Karpas-422 (cell line): ENCODE results near the gene IL10. TPM values are rescaled to one million over a fixed set of nuclear protein-coding genes. Genes with fewer than 3 reads are reported as not detected.
"Not testable (repeated sequence)": the region's sequence is repeated elsewhere in the genome, so short reads cannot be mapped to it uniquely, and the experiment has no call there.

ENCODE experiments used
- DNase-seq: peaks from one replicate; pipeline ENCODE4 v3.0.0-alpha.2; 2015
- H2AFZ ChIP-seq: fragments of 200-600 bp; sonication (generic); 2 replicates; pipeline ENCODE4 v1.6.1; 2014; ENCODE audit warnings: antibody characterized with exemption, low read length, mixed read lengths
- H3K27ac ChIP-seq: fragments of 200-600 bp; sonication (generic); 2 replicates; pipeline ENCODE4 v1.5.1; 2014; ENCODE audit warnings: mild to moderate bottlenecking, low read length, moderate library complexity
- H3K27me3 ChIP-seq: fragments of 200-600 bp; sonication (generic); 2 replicates; pipeline ENCODE4 v1.6.1; 2014; ENCODE audit warnings: low read length, mixed read lengths
- H3K36me3 ChIP-seq: fragments of 200-600 bp; sonication (generic); 2 replicates; pipeline ENCODE4 v1.6.1; 2014; ENCODE audit warnings: low read length, mixed read lengths; ENCODE audit not compliant: insufficient read depth
- H3K4me1 ChIP-seq: fragments of 200-600 bp; sonication (generic); 2 replicates; pipeline ENCODE4 v1.6.1; 2014; ENCODE audit warnings: mild to moderate bottlenecking, low read length, mixed read lengths
- H3K4me2 ChIP-seq: fragments of 200-600 bp; sonication (generic); 2 replicates; pipeline ENCODE4 v1.6.1; 2014; ENCODE audit warnings: low read length, low read depth, mild to moderate bottlenecking; ENCODE audit not compliant: poor library complexity, severe bottlenecking
- H3K4me3 ChIP-seq: fragments of 200-600 bp; sonication (generic); 2 replicates; pipeline ENCODE4 v1.5.1; 2014; ENCODE audit warnings: mild to moderate bottlenecking, antibody characterized with exemption, low read length, mixed read lengths
- H3K79me2 ChIP-seq: fragments of 200-600 bp; sonication (generic); 2 replicates; pipeline ENCODE4 v1.6.1; 2014; ENCODE audit warnings: mild to moderate bottlenecking, low read length, mixed read lengths
- H3K9ac ChIP-seq: fragments of 200-600 bp; sonication (generic); 2 replicates; pipeline ENCODE4 v1.6.0; 2014; ENCODE audit warnings: low read length
- H3K9me2 ChIP-seq: fragments of 200-600 bp; sonication (generic), shearing (Covaris generic); replicated peaks from 2 replicates; pipeline ENCODE4 v1.6.0; 2014; ENCODE audit warnings: mild to moderate bottlenecking, low read length, moderate library complexity; ENCODE audit not compliant: insufficient read depth
- H3K9me3 ChIP-seq: fragments of 300-700, 200-600 bp; sonication (generic); 2 replicates; pipeline ENCODE4 v1.6.1; 2014; ENCODE audit warnings: low read length, mixed read lengths
- H4K20me1 ChIP-seq: fragments of 200-600 bp; sonication (generic); 2 replicates; pipeline ENCODE4 v1.6.1; 2014; ENCODE audit warnings: mild to moderate bottlenecking, antibody characterized with exemption, low read length, low read depth; ENCODE audit not compliant: insufficient read depth
- total RNA-seq: library from RNA; depleted of rRNA; stranded (reverse); fragments of >200 nt; shearing (Covaris generic); gene quantifications from 2 replicates; pipeline ENCODE4 v1.2.3, GENCODE V29; 2014; ENCODE audit warnings: low replicate concordance

The IL10 gene
- total RNA-seq, 1 experiment from 2014 or later = not detected

- Histone ChIP-seq H3K9ac (no peak overlapping the region), H2AFZ (no peak overlapping the region), H3K27me3 (no peaks in the 10 kb centered on the region), H3K79me2 (no peaks in the 10 kb centered on the region), H3K27ac (no peak overlapping the region), H3K36me3 (no peaks in the 10 kb centered on the region), H3K4me3 (no peak overlapping the region), H3K9me3 (no peaks in the 10 kb centered on the region), H3K4me1 (no peaks in the 10 kb centered on the region), H3K4me2 (no peak overlapping the region), H3K9me2 (no peaks in the 10 kb centered on the region), H4K20me1 (no peaks in the 10 kb centered on the region)
- DNase-seq = no peak
These were observed 5.9 kb downstream of the IL10 start for GRCh38 chr1:206766251-206766856.

GRCh38 chr1:206765771-206766170 lies 6.5 kb downstream of the IL10 start:
- H3K27me3 ChIP-seq, H3K4me3 ChIP-seq, H4K20me1 ChIP-seq, H3K27ac ChIP-seq, H2AFZ ChIP-seq, DNase-seq, H3K9me2 ChIP-seq, H3K79me2 ChIP-seq, H3K9me3 ChIP-seq, H3K4me2 ChIP-seq, H3K4me1 ChIP-seq, H3K36me3 ChIP-seq, H3K9ac ChIP-seq: not testable (repeated sequence)

- not testable (repeated sequence) for H3K9me3 ChIP-seq, H3K4me1 ChIP-seq, H3K9ac ChIP-seq, H2AFZ ChIP-seq, DNase-seq, H3K36me3 ChIP-seq, H3K27me3 ChIP-seq, H3K79me2 ChIP-seq, H3K4me3 ChIP-seq, H3K27ac ChIP-seq, H4K20me1 ChIP-seq, H3K4me2 ChIP-seq, H3K9me2 ChIP-seq
These were observed 9.4 kb downstream of the IL10 start for GRCh38 chr1:206762741-206763364.

GRCh38 chr1:206761159-206761768 lies 11.0 kb downstream of the IL10 start:
- H3K36me3 ChIP-seq = no peaks in the 10 kb centered on the region

GRCh38 chr1:206760590-206760989 lies 11.7 kb downstream of the IL10 start:
- no peak for DNase-seq
- no peaks in the 10 kb centered on the region for H3K27me3 ChIP-seq
- no peaks in the 10 kb centered on the region for H3K36me3 ChIP-seq
- H3K4me1 ChIP-seq = no peaks in the 10 kb centered on the region
- H3K4me2 ChIP-seq = no peak overlapping the region
- no peaks in the 10 kb centered on the region for H3K9me2 ChIP-seq
- H3K9me3 ChIP-seq = no peaks in the 10 kb centered on the region
- no peaks in the 10 kb centered on the region for H4K20me1 ChIP-seq
- no peak overlapping the region for H3K4me3 ChIP-seq
- no peaks in the 10 kb centered on the region for H3K79me2 ChIP-seq
- no peak overlapping the region for H3K9ac ChIP-seq
- no peak overlapping the region for H2AFZ ChIP-seq
- no peak overlapping the region for H3K27ac ChIP-seq

More at GRCh38 chr1:206761159-206761768, 11.0 kb downstream of the IL10 start:
- H3K9ac ChIP-seq = no peak overlapping the region
- no peak overlapping the region for H3K27ac ChIP-seq
- no peaks in the 10 kb centered on the region for H4K20me1 ChIP-seq
- H2AFZ ChIP-seq = no peak overlapping the region
- no peak for DNase-seq
- H3K27me3 ChIP-seq = no peaks in the 10 kb centered on the region
- no peaks in the 10 kb centered on the region for H3K79me2 ChIP-seq
- no peaks in the 10 kb centered on the region for H3K4me1 ChIP-seq
- no peak overlapping the region for H3K4me2 ChIP-seq
- H3K4me3 ChIP-seq = no peak overlapping the region
- H3K9me3 ChIP-seq = no peaks in the 10 kb centered on the region
- H3K9me2 ChIP-seq = no peaks in the 10 kb centered on the region

GRCh38 chr1:206757524-206758266 lies 14.6 kb downstream of the IL10 start:
- no peaks in the 10 kb centered on the region for H3K79me2 ChIP-seq
- H3K9me3 ChIP-seq = no peaks in the 10 kb centered on the region
- H3K4me3 ChIP-seq = no peak overlapping the region
- H3K4me2 ChIP-seq = no peak overlapping the region
- DNase-seq = no peak
- H4K20me1 ChIP-seq = no peaks in the 10 kb centered on the region
- no peaks in the 10 kb centered on the region for H3K36me3 ChIP-seq
- H3K27ac ChIP-seq = no peak overlapping the region
- H3K9me2 ChIP-seq = no peaks in the 10 kb centered on the region
- no peak overlapping the region for H3K9ac ChIP-seq
- H2AFZ ChIP-seq = no peak overlapping the region
- no peaks in the 10 kb centered on the region for H3K27me3 ChIP-seq
- no peaks in the 10 kb centered on the region for H3K4me1 ChIP-seq

- H3K27me3 ChIP-seq = no peaks in the 10 kb centered on the region
- H3K9ac ChIP-seq = no peak overlapping the region
These were observed 18.3 kb downstream of the IL10 start for GRCh38 chr1:206754011-206754410.

GRCh38 chr1:206753141-206753540 lies 19.2 kb downstream of the IL10 start:
- Histone ChIP-seq H3K9me2 (no peaks in the 10 kb centered on the region), H3K36me3 (no peaks in the 10 kb centered on the region), H3K27ac (no peak overlapping the region), H2AFZ (no peak overlapping the region), H3K9ac (no peak overlapping the region), H4K20me1 (no peaks in the 10 kb centered on the region), H3K79me2 (no peaks in the 10 kb centered on the region), H3K4me1 (no peaks in the 10 kb centered on the region), H3K4me3 (no peak overlapping the region), H3K4me2 (no peak overlapping the region), H3K9me3 (no peaks in the 10 kb centered on the region), H3K27me3 (no peaks in the 10 kb centered on the region)
- no peak for DNase-seq

More at GRCh38 chr1:206754011-206754410, 18.3 kb downstream of the IL10 start:
- no peaks in the 10 kb centered on the region for H3K79me2 ChIP-seq
- H4K20me1 ChIP-seq = no peaks in the 10 kb centered on the region
- H3K4me1 ChIP-seq = no peaks in the 10 kb centered on the region
- no peak overlapping the region for H3K4me3 ChIP-seq
- no peak overlapping the region for H3K27ac ChIP-seq
- H3K9me3 ChIP-seq = no peaks in the 10 kb centered on the region
- H3K36me3 ChIP-seq = no peaks in the 10 kb centered on the region
- H3K4me2 ChIP-seq = no peak overlapping the region
- no peak overlapping the region for H2AFZ ChIP-seq
- H3K9me2 ChIP-seq = no peaks in the 10 kb centered on the region
- DNase-seq = no peak
